ENCODE data around the gene DMRT3.

Gene DMRT3, protein sequence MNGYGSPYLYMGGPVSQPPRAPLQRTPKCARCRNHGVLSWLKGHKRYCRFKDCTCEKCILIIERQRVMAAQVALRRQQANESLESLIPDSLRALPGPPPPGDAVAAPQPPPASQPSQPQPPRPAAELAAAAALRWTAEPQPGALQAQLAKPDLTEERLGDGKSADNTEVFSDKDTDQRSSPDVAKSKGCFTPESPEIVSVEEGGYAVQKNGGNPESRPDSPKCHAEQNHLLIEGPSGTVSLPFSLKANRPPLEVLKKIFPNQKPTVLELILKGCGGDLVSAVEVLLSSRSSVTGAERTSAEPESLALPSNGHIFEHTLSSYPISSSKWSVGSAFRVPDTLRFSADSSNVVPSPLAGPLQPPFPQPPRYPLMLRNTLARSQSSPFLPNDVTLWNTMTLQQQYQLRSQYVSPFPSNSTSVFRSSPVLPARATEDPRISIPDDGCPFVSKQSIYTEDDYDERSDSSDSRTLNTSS

DNA sequence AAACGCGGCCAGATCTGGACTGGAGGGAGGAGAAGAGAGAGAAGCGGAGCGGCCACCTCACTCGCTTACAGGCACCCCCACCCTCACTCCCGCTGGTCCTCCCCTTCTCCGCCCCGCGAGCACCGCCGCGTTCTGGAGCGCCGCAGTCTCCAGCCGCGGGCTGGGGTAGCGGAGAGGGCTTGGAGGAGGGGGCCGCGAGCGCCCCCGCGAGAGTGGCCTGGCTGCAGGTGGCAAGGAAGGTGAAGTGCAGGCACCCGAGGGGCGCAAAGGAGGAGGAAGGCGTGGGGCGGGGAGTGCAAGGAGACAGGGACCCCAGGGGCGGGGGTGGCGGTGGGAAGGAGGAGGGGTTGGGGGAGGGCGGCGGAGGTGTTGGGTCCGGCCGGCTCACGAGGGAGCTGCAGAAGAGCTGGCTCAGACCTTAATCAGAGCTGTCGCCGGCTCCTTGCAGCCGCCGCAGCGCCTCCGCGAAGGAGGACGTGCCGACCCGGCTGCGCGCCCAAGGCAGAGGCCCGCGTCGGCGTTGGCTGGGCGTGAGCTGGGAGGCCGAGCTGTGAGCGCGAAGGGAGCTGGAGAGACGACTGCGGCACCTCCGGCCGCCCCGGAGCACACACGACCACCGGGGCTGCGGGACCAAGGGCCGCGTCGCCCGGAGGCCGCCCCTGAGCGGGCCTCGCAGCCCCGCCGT is at the start of gene DMRT3:
Gene DMRT3, plus strand, starts transcription at position 398 of the 685 bp plus-strand sequence. CDS start 347 bp downstream, outside the sequence.
- no peaks in the 10 kb centered on the region for H3K9me3 Mint-ChIP-seq
- no peak within 1 kb of the TSS for H3K27ac Mint-ChIP-seq
- H3K27me3 Mint-ChIP-seq: peaks cover 99% of the 10 kb centered on the region
- peaks cover 37% of the 10 kb centered on the region for H3K4me1 Mint-ChIP-seq
- ATAC-seq (peak; percentile 45), DNase-seq (peak in 1 of 2 donors; percentile 7)
- H3K4me3 Mint-ChIP-seq: peak within 1 kb of the TSS in 1 of 2 donors; percentile 62

DNA sequence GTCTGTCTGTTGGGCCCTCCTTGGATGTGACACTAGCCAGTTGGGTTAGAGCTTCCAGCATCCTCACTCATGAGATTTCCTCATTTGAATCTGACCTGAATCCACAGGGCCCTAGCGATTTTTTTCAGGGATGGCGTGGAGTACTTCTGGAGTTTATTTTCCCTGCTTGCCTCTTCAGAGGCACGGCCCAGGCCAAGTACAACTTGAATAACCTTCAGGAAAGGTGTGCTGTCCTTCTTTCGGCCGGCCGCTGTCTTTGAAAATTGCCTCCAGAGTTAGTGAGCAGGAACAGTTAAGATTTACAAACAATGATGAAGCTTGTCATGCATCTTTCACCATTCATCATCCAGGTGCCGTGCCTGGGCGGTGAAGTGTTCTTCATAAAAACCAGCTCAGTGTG is 49.5 kb upstream of the DMRT3 start:
- Mint-ChIP-seq H3K27me3 (peaks cover 25% of the 10 kb centered on the region), H3K4me1 (no peaks in the 10 kb centered on the region), H3K4me3 (no peak overlapping the region), H3K9me3 (no peaks in the 10 kb centered on the region), H3K27ac (no peak overlapping the region)
- ATAC-seq (no peak), DNase-seq (no peak)

DNA sequence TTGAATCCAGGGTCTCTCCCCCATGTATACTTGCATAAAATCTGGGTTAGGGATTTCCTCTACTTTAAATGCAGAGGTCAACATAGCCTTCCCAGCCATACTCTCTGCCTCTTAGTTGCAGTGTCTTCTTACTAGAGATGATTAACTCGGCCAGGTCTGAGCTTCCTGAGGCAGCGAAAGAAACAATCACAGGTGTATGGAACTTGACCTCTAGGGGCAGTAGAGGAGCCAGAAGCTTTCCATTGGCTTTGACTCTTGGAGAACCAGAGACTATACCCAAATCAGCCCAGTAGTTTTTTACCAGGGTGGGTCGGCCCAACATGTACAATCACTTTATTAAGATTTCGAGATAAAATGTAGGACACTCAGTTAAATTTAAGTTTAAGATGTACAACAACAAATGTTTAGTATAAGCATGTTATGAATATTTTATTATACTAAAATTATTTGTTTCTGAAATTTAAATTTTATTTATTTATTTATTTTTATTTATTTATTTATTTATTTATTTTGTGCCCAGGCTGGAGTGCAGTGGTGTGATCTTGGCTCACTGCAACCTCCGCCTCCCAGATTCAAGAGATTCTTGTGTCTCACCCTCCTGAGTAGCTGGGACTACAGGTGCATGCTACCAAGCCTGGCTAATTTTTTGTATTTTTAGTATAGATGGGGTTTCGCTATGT is 48.0 kb upstream of the DMRT3 start:
- ATAC-seq (peak; percentile 35), DNase-seq (no peak)
- Mint-ChIP-seq H3K4me1 (no peaks in the 10 kb centered on the region), H3K9me3 (no peaks in the 10 kb centered on the region), H3K27ac (no peak overlapping the region), H3K27me3 (peaks cover 23% of the 10 kb centered on the region), H3K4me3 (no peak overlapping the region)

- Mint-ChIP-seq H3K27ac (peak overlapping the region in 1 of 2 donors; percentile 57), H3K27me3 (peaks cover 28% of the 10 kb centered on the region), H3K4me3 (no peak overlapping the region), H3K4me1 (no peaks in the 10 kb centered on the region), H3K9me3 (no peaks in the 10 kb centered on the region)
- DNase-seq: no peak
- ATAC-seq: no peak
Observed at GRCh38 chr9:929719-930118, 46.7 kb upstream of the DMRT3 start.

DNA sequence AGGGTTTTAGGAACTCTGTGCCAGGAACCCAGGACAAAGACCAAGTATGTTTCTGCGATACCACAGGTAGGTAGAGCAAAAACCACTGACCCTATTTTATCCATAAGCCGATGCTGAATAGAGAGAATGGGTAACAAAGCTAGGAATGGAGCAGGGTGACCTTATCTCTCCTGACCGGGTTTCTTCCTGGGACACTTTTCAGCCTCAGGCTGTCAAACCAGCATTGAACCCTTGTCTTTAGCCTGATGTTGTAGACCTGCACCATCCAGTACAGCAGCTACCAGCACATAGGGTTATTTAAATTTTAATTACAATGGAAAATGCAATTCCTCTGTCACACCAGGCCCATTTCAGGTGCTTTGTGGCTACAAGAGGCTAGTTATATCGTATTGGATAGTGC is 43.1 kb upstream of the DMRT3 start:
- Mint-ChIP-seq H3K9me3 (peaks cover 0 to 6% of the 10 kb centered on the region in 2 donors), H3K27ac (no peak overlapping the region), H3K27me3 (peaks cover 50% of the 10 kb centered on the region), H3K4me3 (no peak overlapping the region), H3K4me1 (no peaks in the 10 kb centered on the region)
- no peak for ATAC-seq
- DNase-seq: no peak

- H3K4me1 Mint-ChIP-seq: no peaks in the 10 kb centered on the region
- H3K4me3 Mint-ChIP-seq: no peak overlapping the region
- peaks cover 5 to 16% of the 10 kb centered on the region in 2 donors for H3K9me3 Mint-ChIP-seq
- H3K27ac Mint-ChIP-seq: no peak overlapping the region
- DNase-seq (no peak), ATAC-seq (no peak)
- H3K27me3 Mint-ChIP-seq: peaks cover 69% of the 10 kb centered on the region
Observed at GRCh38 chr9:935348-935965, 41.0 kb upstream of the DMRT3 start.

GRCh38 chr9:942805-943580 is 33.5 kb upstream of the DMRT3 start:
- Mint-ChIP-seq H3K4me1 (peaks cover 6% of the 10 kb centered on the region), H3K27ac (no peak overlapping the region), H3K9me3 (peaks cover 5 to 10% of the 10 kb centered on the region in 2 donors), H3K4me3 (no peak overlapping the region), H3K27me3 (peaks cover 47% of the 10 kb centered on the region)
- ATAC-seq: peak; percentile 43
- peak in 1 of 2 donors; percentile 2 for DNase-seq

GRCh38 chr9:947985-948384 is 28.5 kb upstream of the DMRT3 start:
- Mint-ChIP-seq H3K27me3 (peaks cover 34% of the 10 kb centered on the region), H3K9me3 (no peaks in the 10 kb centered on the region), H3K27ac (no peak overlapping the region), H3K4me1 (peaks cover 6% of the 10 kb centered on the region), H3K4me3 (no peak overlapping the region)
- ATAC-seq (no peak), DNase-seq (no peak)

DNA sequence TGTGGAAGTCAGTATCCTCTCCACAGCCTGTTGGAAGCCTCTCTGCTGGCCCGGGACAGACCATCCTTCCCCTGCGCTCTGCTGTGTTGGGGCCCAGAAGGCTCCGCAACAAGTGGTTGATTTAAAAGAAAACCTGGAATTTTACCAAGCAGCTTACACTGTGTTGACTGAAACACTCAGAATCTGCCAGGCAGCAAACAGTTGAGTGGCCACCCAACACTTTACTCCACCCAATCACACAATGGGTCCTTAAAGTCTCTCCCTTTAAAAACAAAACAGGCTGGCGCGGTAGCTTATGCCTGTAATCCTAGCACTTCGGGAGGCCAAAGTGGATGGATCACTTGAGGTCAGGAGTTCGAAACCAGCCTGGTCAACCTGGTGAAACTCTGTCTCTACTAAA is 28.0 kb upstream of the DMRT3 start:
- Mint-ChIP-seq H3K27me3 (peaks cover 29% of the 10 kb centered on the region), H3K4me1 (peaks cover under 1% of the 10 kb centered on the region), H3K27ac (no peak overlapping the region), H3K9me3 (no peaks in the 10 kb centered on the region), H3K4me3 (no peak overlapping the region)
- ATAC-seq (no peak), DNase-seq (no peak)

GRCh38 chr9:950139-950538 is 26.3 kb upstream of the DMRT3 start:
- no peaks in the 10 kb centered on the region for H3K9me3 Mint-ChIP-seq
- H3K4me1 Mint-ChIP-seq: no peaks in the 10 kb centered on the region
- no peak overlapping the region for H3K27ac Mint-ChIP-seq
- H3K4me3 Mint-ChIP-seq: no peak overlapping the region
- DNase-seq (no peak), ATAC-seq (no peak)
- peaks cover 17% of the 10 kb centered on the region for H3K27me3 Mint-ChIP-seq

DNA sequence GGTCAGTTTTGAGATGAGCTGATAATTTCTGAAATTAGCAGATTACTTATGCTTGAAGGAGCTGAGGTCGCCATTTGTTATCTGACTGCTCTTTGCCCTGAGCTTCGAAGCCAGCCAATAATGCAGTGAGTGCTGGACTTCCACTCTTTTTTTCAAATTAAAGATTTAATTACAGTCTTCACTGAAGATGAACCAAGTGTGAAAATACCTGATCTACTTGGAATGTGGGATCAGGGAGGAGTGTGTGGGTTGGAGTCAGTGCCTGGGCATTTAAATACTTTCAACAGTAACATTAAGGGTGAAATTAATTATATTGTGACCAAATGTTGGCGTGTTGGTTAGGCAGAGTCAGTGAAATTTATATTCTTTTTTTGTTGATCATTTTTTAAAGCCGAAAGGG is 23.9 kb upstream of the DMRT3 start:
- Mint-ChIP-seq H3K27me3 (peaks cover 17% of the 10 kb centered on the region), H3K4me3 (no peak overlapping the region), H3K27ac (no peak overlapping the region), H3K4me1 (no peaks in the 10 kb centered on the region), H3K9me3 (no peaks in the 10 kb centered on the region)
- ATAC-seq (no peak), DNase-seq (no peak)

DNA sequence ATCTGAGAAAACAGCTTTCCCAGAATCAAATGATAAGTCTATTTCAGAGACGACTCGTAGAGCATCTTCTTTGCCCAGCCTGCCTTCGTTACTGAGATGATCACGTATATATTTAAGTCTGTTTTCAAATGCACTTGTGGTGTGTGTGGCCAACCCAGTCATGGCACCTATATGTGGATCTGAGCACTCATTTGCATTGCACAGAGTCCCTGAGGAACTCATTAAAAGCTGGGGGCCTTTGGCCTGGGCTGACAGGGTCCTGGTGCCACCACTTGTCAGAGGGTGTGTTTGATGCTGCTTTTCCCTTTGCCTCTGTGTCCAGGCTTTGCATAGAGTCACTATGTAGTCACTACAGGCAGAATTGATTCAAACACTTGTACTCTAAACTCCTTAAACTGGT is 17.4 kb upstream of the DMRT3 start:
- H3K4me3 Mint-ChIP-seq: no peak overlapping the region
- no peaks in the 10 kb centered on the region for H3K4me1 Mint-ChIP-seq
- no peaks in the 10 kb centered on the region for H3K9me3 Mint-ChIP-seq
- DNase-seq (no peak), ATAC-seq (no peak)
- H3K27me3 Mint-ChIP-seq: peaks cover 44% of the 10 kb centered on the region
- H3K27ac Mint-ChIP-seq: no peak overlapping the region

DNA sequence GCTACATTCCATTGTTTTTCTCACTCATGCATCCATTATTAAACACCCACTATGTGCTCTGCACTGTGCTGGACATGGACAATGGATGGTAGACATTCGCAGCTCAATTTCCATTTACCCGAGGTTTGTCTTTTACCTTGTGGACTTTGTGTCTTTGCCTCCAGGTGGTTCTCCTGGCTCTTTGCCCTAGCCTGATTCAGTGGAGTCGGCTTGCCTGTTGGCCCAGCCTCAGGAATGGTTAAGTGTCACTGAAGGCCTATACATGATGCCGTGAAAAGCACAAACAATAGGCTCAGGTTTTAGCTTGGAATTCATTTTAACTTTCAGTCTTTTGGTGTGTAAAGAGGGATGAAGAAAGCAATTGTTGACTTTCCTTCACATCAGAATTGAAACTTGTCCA is 16.5 kb upstream of the DMRT3 start:
- ATAC-seq (no peak), DNase-seq (no peak)
- Mint-ChIP-seq H3K4me3 (no peak overlapping the region), H3K4me1 (no peaks in the 10 kb centered on the region), H3K27ac (no peak overlapping the region), H3K27me3 (peaks cover 51% of the 10 kb centered on the region), H3K9me3 (no peaks in the 10 kb centered on the region)

- no peak overlapping the region for H3K27ac Mint-ChIP-seq
- H3K27me3 Mint-ChIP-seq: peaks cover 68% of the 10 kb centered on the region
- DNase-seq (no peak), ATAC-seq (no peak)
- no peaks in the 10 kb centered on the region for H3K9me3 Mint-ChIP-seq
- H3K4me1 Mint-ChIP-seq: no peaks in the 10 kb centered on the region
- H3K4me3 Mint-ChIP-seq: no peak overlapping the region
Observed at GRCh38 chr9:962023-962422, 14.4 kb upstream of the DMRT3 start.

- Mint-ChIP-seq H3K9me3 (no peaks in the 10 kb centered on the region), H3K27ac (no peak overlapping the region), H3K4me3 (no peak overlapping the region), H3K27me3 (peaks cover 89% of the 10 kb centered on the region), H3K4me1 (peaks cover 24% of the 10 kb centered on the region)
- ATAC-seq (no peak), DNase-seq (no peak)
Observed at GRCh38 chr9:965497-965896, 11.0 kb upstream of the DMRT3 start.

Measured in stimulated activated naive CD8-positive, alpha-beta T cell treated with anti-CD3 and anti-CD28 coated beads, Interleukin-15, amount 100 ng/mL, for 72 hours (primary cell).